CD8-positive, alpha-beta memory T cell (primary cell): Measurements from ENCODE around the gene FADS2. TPM values are rescaled to one million over a fixed set of nuclear protein-coding genes. Genes with fewer than 3 reads are reported as not detected.
A peak's percentile ranks its signal among the peaks of the same experiment; 100 is the strongest.

ENCODE experiments used
- CTCF ChIA-PET: fragments of 350-600 bp; sonication (Branson Sonifier 250); formaldehyde crosslinking; loops from one replicate; lab custom pipeline; 2021; ENCODE audit warnings: antibody characterized with exemption; lab: Charles Lee
- POLR2A ChIA-PET: fragments of 350-600 bp; sonication (Branson Sonifier 250); formaldehyde crosslinking; loops from one replicate; lab custom pipeline; 2021; ENCODE audit warnings: antibody characterized with exemption; lab: Charles Lee
- DNase-seq, 5 donors: peaks; one replicate each; pipeline versions ENCODE4 v3.0.0 to v3.0.0-alpha.2; 2020 to 2022; ENCODE audit warnings: mixed read lengths in 1 of 5
- H3K27ac ChIP-seq: one replicate; pipeline ENCODE4 v1.7.0; 2013; ENCODE audit warnings: low read depth, mild to moderate bottlenecking, low read length, moderate library complexity
- H3K27me3 ChIP-seq: 2 replicates; pipeline ENCODE4 v1.7.0; 2013; ENCODE audit warnings: low read length, mild to moderate bottlenecking; ENCODE audit not compliant: insufficient read depth, poor library complexity, severe bottlenecking
- H3K36me3 ChIP-seq: 2 replicates; pipeline ENCODE4 v1.7.0; 2013; ENCODE audit warnings: mild to moderate bottlenecking, low read length, moderate library complexity; ENCODE audit not compliant: insufficient read depth
- H3K4me1 ChIP-seq: 2 replicates; pipeline ENCODE4 v1.7.0; 2013; ENCODE audit warnings: mild to moderate bottlenecking, low read length, moderate library complexity; ENCODE audit not compliant: insufficient read depth
- H3K4me3 ChIP-seq: 2 replicates; pipeline ENCODE4 v1.7.0; 2013; ENCODE audit warnings: mild to moderate bottlenecking, low read length
- H3K9me3 ChIP-seq: 2 replicates; pipeline ENCODE4 v1.7.0; 2013; ENCODE audit warnings: mild to moderate bottlenecking, low read length
- H3K27ac Mint-ChIP-seq, 8 donors: one replicate each; pipeline ENCODE4 v1.8.0; 2020 to 2021; ENCODE audit warnings: mixed read lengths in 8 of 8, mild to moderate bottlenecking in 6 of 8, inconsistent platforms in 3 of 8, moderate library complexity in 3 of 8
- H3K27me3 Mint-ChIP-seq, 2 donors: one replicate each; pipeline ENCODE4 v1.8.0; 2020 to 2021; ENCODE audit warnings: mixed read lengths in 2 of 2, mild to moderate bottlenecking in 1 of 2, moderate library complexity in 1 of 2
- H3K36me3 Mint-ChIP-seq, 3 donors: one replicate each; pipeline ENCODE4 v1.8.0; 2020 to 2021; ENCODE audit warnings: mixed read lengths in 3 of 3, inconsistent platforms in 1 of 3, mild to moderate bottlenecking in 1 of 3
- H3K4me1 Mint-ChIP-seq, 3 donors: one replicate each; pipeline ENCODE4 v1.8.0; 2020 to 2021; ENCODE audit warnings: mixed read lengths in 3 of 3, inconsistent platforms in 1 of 3, mild to moderate bottlenecking in 1 of 3
- H3K4me3 Mint-ChIP-seq, 7 donors: one replicate each; pipeline ENCODE4 v1.8.0; 2020 to 2021; ENCODE audit warnings: mixed read lengths in 7 of 7, mild to moderate bottlenecking in 6 of 7, moderate library complexity in 4 of 7, inconsistent platforms in 2 of 7
- H3K9me3 Mint-ChIP-seq, 5 donors: one replicate each; pipeline ENCODE4 v1.8.0; 2020 to 2022; ENCODE audit warnings: mixed read lengths in 5 of 5, mild to moderate bottlenecking in 3 of 5, moderate library complexity in 2 of 5, inconsistent platforms in 1 of 5
- polyA plus RNA-seq: library from polyadenylated mRNA; unstranded; fragments of 300-500 nt; fragmentation: Illumina TruSeq; gene quantifications from one replicate; pipeline ENCODE4 v1.2.3, GENCODE V29; 2021
- total RNA-seq, 2 experiments: library from RNA; stranded (reverse); gene quantifications; one replicate each; pipeline ENCODE4 v1.2.3, GENCODE V29; 2021

The FADS2 gene
- total and polyA plus RNA-seq, 3 experiments from 2014 or later = 0.98 to 10.0 (median 7.2) TPM

GRCh38 chr11:61853698-61854169, 25.6 kb downstream of the FADS2 start:
- Mint-ChIP-seq H3K9me3 (no peaks in the 10 kb centered on the region), H3K4me1 (no peaks in the 10 kb centered on the region), H3K27me3 (peaks cover 0 to 1% of the 10 kb centered on the region in 2 donors), H3K4me3 (no peak overlapping the region), H3K36me3 (peaks cover 0 to 3% (median 0%) of the 10 kb centered on the region in 3 donors), H3K27ac (peak overlapping the region in 1 of 8 donors; percentile 82)
- no peak for DNase-seq
- Histone ChIP-seq H3K36me3 (no peaks in the 10 kb centered on the region), H3K27ac (no peak overlapping the region), H3K9me3 (no peaks in the 10 kb centered on the region), H3K4me1 (no peaks in the 10 kb centered on the region), H3K4me3 (no peak overlapping the region), H3K27me3 (no peaks in the 10 kb centered on the region)
- ChIA-PET CTCF (no interaction called here), POLR2A (no interaction called here)

GRCh38 chr11:61854206-61854895, 26.3 kb downstream of the FADS2 start:
- Mint-ChIP-seq H3K9me3 (no peaks in the 10 kb centered on the region), H3K4me3 (no peak overlapping the region), H3K27me3 (peaks cover 0 to 1% of the 10 kb centered on the region in 2 donors), H3K27ac (peak overlapping the region in 1 of 8 donors; percentile 82), H3K36me3 (peaks cover 0 to 4% (median 0%) of the 10 kb centered on the region in 3 donors), H3K4me1 (no peaks in the 10 kb centered on the region)
- Histone ChIP-seq H3K4me3 (no peak overlapping the region), H3K27me3 (no peaks in the 10 kb centered on the region), H3K4me1 (no peaks in the 10 kb centered on the region), H3K9me3 (no peaks in the 10 kb centered on the region), H3K36me3 (no peaks in the 10 kb centered on the region), H3K27ac (no peak overlapping the region)
- ChIA-PET CTCF (interaction anchor here (1.1 kb wide), 1 partner anchor 37 kb away, joined by 3 read pairs; no protein-coding TSS in a partner anchor), POLR2A (no interaction called here)
- DNase-seq = no peak

- no peaks in the 10 kb centered on the region for H3K9me3 Mint-ChIP-seq
- CTCF ChIA-PET = interaction anchor here (1.1 kb wide), 1 partner anchor 37 kb away, joined by 3 read pairs; no protein-coding TSS in a partner anchor
- H3K4me3 ChIP-seq = no peak overlapping the region
Measured at GRCh38 chr11:61854966-61855714, 27.0 kb downstream of the FADS2 start.

GRCh38 chr11:61855939-61856680, 28.0 kb downstream of the FADS2 start:
- DNase-seq = no peak
- H3K4me1 Mint-ChIP-seq = no peaks in the 10 kb centered on the region
- H3K4me1 ChIP-seq = no peaks in the 10 kb centered on the region
- H3K9me3 ChIP-seq = no peaks in the 10 kb centered on the region
- no peak overlapping the region for H3K27ac Mint-ChIP-seq
- H3K27me3 ChIP-seq = no peaks in the 10 kb centered on the region
- no peaks in the 10 kb centered on the region for H3K9me3 Mint-ChIP-seq
- POLR2A ChIA-PET = no interaction called here
- no peak overlapping the region for H3K4me3 Mint-ChIP-seq
- H3K4me3 ChIP-seq = no peak overlapping the region
- no peaks in the 10 kb centered on the region for H3K36me3 ChIP-seq
- H3K27me3 Mint-ChIP-seq = peaks cover 0 to 1% of the 10 kb centered on the region in 2 donors
- peaks cover 0 to 4% (median 0%) of the 10 kb centered on the region in 3 donors for H3K36me3 Mint-ChIP-seq
- H3K27ac ChIP-seq = no peak overlapping the region
- CTCF ChIA-PET = no interaction called here

More at GRCh38 chr11:61854966-61855714, 27.0 kb downstream of the FADS2 start:
- no peak overlapping the region for H3K27ac ChIP-seq
- H3K27me3 ChIP-seq = no peaks in the 10 kb centered on the region
- POLR2A ChIA-PET = no interaction called here
- no peaks in the 10 kb centered on the region for H3K4me1 Mint-ChIP-seq
- DNase-seq = no peak
- H3K9me3 ChIP-seq = no peaks in the 10 kb centered on the region
- H3K27ac Mint-ChIP-seq = peak overlapping the region in 1 of 8 donors; percentile 64
- peaks cover 0 to 7% (median 0%) of the 10 kb centered on the region in 3 donors for H3K36me3 Mint-ChIP-seq
- no peaks in the 10 kb centered on the region for H3K36me3 ChIP-seq
- no peak overlapping the region for H3K4me3 Mint-ChIP-seq
- H3K27me3 Mint-ChIP-seq = peaks cover 0 to 1% of the 10 kb centered on the region in 2 donors
- H3K4me1 ChIP-seq = no peaks in the 10 kb centered on the region

- Mint-ChIP-seq H3K4me3 (no peak overlapping the region), H3K36me3 (peaks cover 0 to 4% (median 0%) of the 10 kb centered on the region in 3 donors), H3K4me1 (no peaks in the 10 kb centered on the region), H3K9me3 (no peaks in the 10 kb centered on the region), H3K27me3 (no peaks in the 10 kb centered on the region), H3K27ac (no peak overlapping the region)
- Histone ChIP-seq H3K27ac (no peak overlapping the region), H3K27me3 (no peaks in the 10 kb centered on the region), H3K4me3 (no peak overlapping the region), H3K4me1 (no peaks in the 10 kb centered on the region), H3K9me3 (no peaks in the 10 kb centered on the region), H3K36me3 (no peaks in the 10 kb centered on the region)
- ChIA-PET CTCF (no interaction called here), POLR2A (interaction anchor here (0.5 kb wide), 1 partner anchor 65 kb away, joined by 3 read pairs; no protein-coding TSS in a partner anchor)
- DNase-seq = no peak
Measured at GRCh38 chr11:61860054-61860903, 32.2 kb downstream of the FADS2 start.

- H3K36me3 ChIP-seq = no peaks in the 10 kb centered on the region
- Mint-ChIP-seq H3K36me3 (peaks cover 0 to 4% (median 0%) of the 10 kb centered on the region in 3 donors), H3K4me3 (no peak overlapping the region), H3K27me3 (no peaks in the 10 kb centered on the region), H3K27ac (peak overlapping the region in 1 of 8 donors; percentile 65), H3K4me1 (no peaks in the 10 kb centered on the region), H3K9me3 (no peaks in the 10 kb centered on the region)
- H3K27me3 ChIP-seq = no peaks in the 10 kb centered on the region
- no peak overlapping the region for H3K4me3 ChIP-seq
- no peaks in the 10 kb centered on the region for H3K4me1 ChIP-seq
- POLR2A ChIA-PET = no interaction called here
- H3K27ac ChIP-seq = no peak overlapping the region
- CTCF ChIA-PET = no interaction called here
- H3K9me3 ChIP-seq = no peaks in the 10 kb centered on the region
- DNase-seq = no peak
Measured at GRCh38 chr11:61861634-61862033, 33.5 kb downstream of the FADS2 start.

- ChIA-PET CTCF (no interaction called here), POLR2A (no interaction called here)
- Histone ChIP-seq H3K4me3 (no peak overlapping the region), H3K4me1 (no peaks in the 10 kb centered on the region), H3K27ac (no peak overlapping the region), H3K9me3 (no peaks in the 10 kb centered on the region), H3K27me3 (no peaks in the 10 kb centered on the region), H3K36me3 (no peaks in the 10 kb centered on the region)
- Mint-ChIP-seq H3K4me3 (no peak overlapping the region), H3K36me3 (peaks cover 0 to 4% (median 0%) of the 10 kb centered on the region in 3 donors), H3K4me1 (no peaks in the 10 kb centered on the region), H3K27me3 (no peaks in the 10 kb centered on the region), H3K27ac (no peak overlapping the region), H3K9me3 (no peaks in the 10 kb centered on the region)
- DNase-seq = no peak
Measured at GRCh38 chr11:61862714-61863547, 34.8 kb downstream of the FADS2 start.
